RWPE1 (cell line): ENCODE data around the gene MRPS14.
A peak's percentile ranks its signal among the peaks of the same experiment; 100 is the strongest.

Experiments
- CTCF ChIA-PET: fragments of 350-600 bp; sonication (Branson Sonifier 250); formaldehyde crosslinking; extraction: SDS; loops from one replicate; lab custom pipeline; 2021; lab: Yijun Ruan, JAX
- POLR2A ChIA-PET: fragments of 400-600 bp; formaldehyde crosslinking; extraction: SDS; loops from one replicate; lab custom pipeline; 2020; ENCODE audit warnings: antibody characterized with exemption; ENCODE audit not compliant: low non-redundant PET; lab: Yijun Ruan, JAX
- DNase-seq: peaks from one replicate; pipeline ENCODE4 v3.0.0; 2012; ENCODE audit warnings: low spot score
- H3K27ac ChIP-seq: fragments of 450-650 bp; 2 replicates; pipeline ENCODE4 v1.5.1; 2017
- CTCF ChIP-seq: fragments of 450-650 bp; conservative IDR thresholded peaks from 2 replicates; pipeline ENCODE4 v1.5.1; 2017; ENCODE audit warnings: low read depth, mild to moderate bottlenecking

The MRPS14 gene

GRCh38 chr1:174964972-174965361, 58.3 kb downstream of the MRPS14 start:
- ChIA-PET CTCF (no interaction called here), POLR2A (interaction anchor here (0.8 kb wide), 1 partner anchor 48 kb away, joined by 4 read pairs; no protein-coding TSS in a partner anchor)
- no peak for DNase-seq
- H3K27ac ChIP-seq = no peak overlapping the region
- TF ChIP-seq CTCF = no peak

GRCh38 chr1:174964261-174964971, 58.8 kb downstream of the MRPS14 start:
- H3K27ac ChIP-seq = no peak overlapping the region
- no peak for TF ChIP-seq CTCF
- peak; percentile 54 for DNase-seq
- CTCF ChIA-PET = interaction anchor here (0.6 to 1.0 kb wide), 4 partner anchors 10 to 930 kb away, joined by 3 to 9 read pairs (median 3); no protein-coding TSS in a partner anchor
- POLR2A ChIA-PET = no interaction called here

- H3K27ac ChIP-seq = no peak overlapping the region
- ChIA-PET POLR2A (no interaction called here), CTCF (interaction anchor here (0.6 to 1.0 kb wide), 4 partner anchors 9 to 930 kb away, joined by 3 to 9 read pairs (median 3); no protein-coding TSS in a partner anchor)
- no peak for TF ChIP-seq CTCF
- DNase-seq = no peak
Measured at GRCh38 chr1:174963529-174964125, 59.6 kb downstream of the MRPS14 start.
